ENCODE measurements around the gene ARHGEF12.
A peak's percentile ranks its signal among the peaks of the same experiment; 100 is the strongest.
"Not testable (repeated sequence)": the region's sequence is repeated elsewhere in the genome, so short reads cannot be mapped to it uniquely, and the experiment has no call there.

The ARHGEF12 gene

GRCh38 chr11:120501976-120502755, 166.0 kb downstream of the ARHGEF12 start:
- no peak for DNase-seq

- DNase-seq, result not testable (repeated sequence)
These were observed 167.3 kb downstream of the ARHGEF12 start for GRCh38 chr11:120503529-120503928.

- no peak for DNase-seq
These were observed 169.7 kb downstream of the ARHGEF12 start for GRCh38 chr11:120505801-120506425.

GRCh38 chr11:120509346-120510053, 173.3 kb downstream of the ARHGEF12 start:
- no peak for DNase-seq

GRCh38 chr11:120510406-120511115, 174.3 kb downstream of the ARHGEF12 start:
- DNase-seq, result no peak

GRCh38 chr11:120511116-120511819, 175.1 kb downstream of the ARHGEF12 start, which contains the start of gene GRIK4:
TSS of gene GRIK4 (plus strand) at chr11:120511748. CDS start at chr11:120660319, 148,571 bp downstream.
- peak; percentile 62 for DNase-seq

GRCh38 chr11:120511820-120512738, 175.9 kb downstream of the ARHGEF12 start:
- no peak for DNase-seq

GRCh38 chr11:120512739-120513435, 176.7 kb downstream of the ARHGEF12 start:
- DNase-seq, result no peak

- DNase-seq, result no peak
These were observed 177.5 kb downstream of the ARHGEF12 start for GRCh38 chr11:120513436-120514315.

- no peak for DNase-seq
These were observed 178.4 kb downstream of the ARHGEF12 start for GRCh38 chr11:120514541-120515121.

- DNase-seq, result no peak
These were observed 179.0 kb downstream of the ARHGEF12 start for GRCh38 chr11:120515186-120515723.

GRCh38 chr11:120516461-120517389, 180.5 kb downstream of the ARHGEF12 start:
- no peak for DNase-seq

- no peak for DNase-seq
These were observed 181.2 kb downstream of the ARHGEF12 start for GRCh38 chr11:120517390-120517761.

- no peak for DNase-seq
These were observed 181.6 kb downstream of the ARHGEF12 start for GRCh38 chr11:120517801-120518291.

- no peak for DNase-seq
These were observed 182.1 kb downstream of the ARHGEF12 start for GRCh38 chr11:120518356-120518755.

- no peak for DNase-seq
These were observed 183.3 kb downstream of the ARHGEF12 start for GRCh38 chr11:120519474-120519873.

GRCh38 chr11:120520091-120520822, 184.0 kb downstream of the ARHGEF12 start:
- DNase-seq, result no peak
